ENCODE data around the gene SLPI.

GRCh38 chr20:45206725-45207124 lies 47.6 kb downstream of the SLPI start, which contains the start of gene SEMG1:
- TF ChIP-seq EZH2 (IDR thresholded peaks at IDR 0.05; ENCODE audit: borderline replicate concordance, low read depth, low read length, severe bottlenecking) (no peak), CTCF (IDR thresholded peaks at IDR 0.05; ENCODE audit: extremely low read depth in 1 of 2, insufficient read depth in 1 of 2, low read depth in 1 of 2, low read length in 2 of 2) (no peak), POLR2A (IDR thresholded peaks at IDR 0.05; ENCODE audit: low read depth, low read length) (no peak), POLR2AphosphoS5 (IDR thresholded peaks at IDR 0.05; ENCODE audit: insufficient read depth, low read depth, low read length) (no peak), FOS (IDR thresholded peaks at IDR 0.05; ENCODE audit: borderline replicate concordance, insufficient read depth, low read length) (no peak), MAX (IDR thresholded peaks at IDR 0.05; ENCODE audit: insufficient read depth, insufficient read length) (no peak), JUN (IDR thresholded peaks at IDR 0.05; ENCODE audit: borderline replicate concordance, insufficient read depth, insufficient read length, low read depth) (no peak)

Measured in endothelial cell of umbilical vein (primary cell).